Right atrium auricular region (tissue), 2 donors: Measurements from ENCODE around the gene TUBGCP4. TPM values are rescaled to one million over a fixed set of nuclear protein-coding genes. Genes with fewer than 3 reads are reported as not detected.
A peak's percentile ranks its signal among the peaks of the same experiment; 100 is the strongest.

Experiments
- DNase-seq: peaks from one replicate; pipeline ENCODE4 v3.0.0-alpha.2; 2019; ENCODE audit warnings: low spot score
- H3K27ac ChIP-seq, 2 donors: fragments of 200-600 bp; sonication (generic); 1 replicate in 1 of 2; 2 replicates in 1 of 2; pipeline ENCODE4 v1.5.1; 2016 to 2019
- H3K27me3 ChIP-seq, 2 donors: fragments of 200-600 bp; sonication (generic); one replicate each; pipeline versions ENCODE4 v1.5.1 to v1.6.0; 2017 to 2019
- H3K36me3 ChIP-seq: fragments of 200-600 bp; sonication (generic); one replicate; pipeline ENCODE4 v1.5.1; 2016
- H3K4me1 ChIP-seq, 2 donors: fragments of 200-600 bp; sonication (generic); one replicate each; pipeline versions ENCODE4 v1.5.1 to v1.6.0; 2017 to 2019
- H3K4me3 ChIP-seq, 2 donors: fragments of 200-600 bp; sonication (generic); 1 replicate in 1 of 2; 2 replicates in 1 of 2; pipeline ENCODE4 v1.5.1; 2017 to 2019; ENCODE audit warnings: mild to moderate bottlenecking in 1 of 2, moderate library complexity in 1 of 2
- H3K9me3 ChIP-seq, 2 donors: fragments of 200-600 bp; sonication (generic); one replicate each; pipeline ENCODE4 v1.5.1; 2019
- total RNA-seq, 2 donors: library from RNA; depleted of rRNA; stranded (reverse); fragments of >200 nt; gene quantifications; one replicate each; pipeline ENCODE4 v1.1.0, GENCODE V29; 2016
- TF ChIP-seq, protein P1 (sequence below), 2 donors: fragments of 200-600 bp; sonication (generic); IDR thresholded peaks; one replicate each; pipeline ENCODE4 v1.5.1; 2019; ENCODE audit warnings: antibody characterized with exemption in 2 of 2

TUBGCP4 gene, protein sequence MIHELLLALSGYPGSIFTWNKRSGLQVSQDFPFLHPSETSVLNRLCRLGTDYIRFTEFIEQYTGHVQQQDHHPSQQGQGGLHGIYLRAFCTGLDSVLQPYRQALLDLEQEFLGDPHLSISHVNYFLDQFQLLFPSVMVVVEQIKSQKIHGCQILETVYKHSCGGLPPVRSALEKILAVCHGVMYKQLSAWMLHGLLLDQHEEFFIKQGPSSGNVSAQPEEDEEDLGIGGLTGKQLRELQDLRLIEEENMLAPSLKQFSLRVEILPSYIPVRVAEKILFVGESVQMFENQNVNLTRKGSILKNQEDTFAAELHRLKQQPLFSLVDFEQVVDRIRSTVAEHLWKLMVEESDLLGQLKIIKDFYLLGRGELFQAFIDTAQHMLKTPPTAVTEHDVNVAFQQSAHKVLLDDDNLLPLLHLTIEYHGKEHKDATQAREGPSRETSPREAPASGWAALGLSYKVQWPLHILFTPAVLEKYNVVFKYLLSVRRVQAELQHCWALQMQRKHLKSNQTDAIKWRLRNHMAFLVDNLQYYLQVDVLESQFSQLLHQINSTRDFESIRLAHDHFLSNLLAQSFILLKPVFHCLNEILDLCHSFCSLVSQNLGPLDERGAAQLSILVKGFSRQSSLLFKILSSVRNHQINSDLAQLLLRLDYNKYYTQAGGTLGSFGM
- total RNA-seq, result 1 to 10 TPM; 5.9 to 8.5 TPM

DNA sequence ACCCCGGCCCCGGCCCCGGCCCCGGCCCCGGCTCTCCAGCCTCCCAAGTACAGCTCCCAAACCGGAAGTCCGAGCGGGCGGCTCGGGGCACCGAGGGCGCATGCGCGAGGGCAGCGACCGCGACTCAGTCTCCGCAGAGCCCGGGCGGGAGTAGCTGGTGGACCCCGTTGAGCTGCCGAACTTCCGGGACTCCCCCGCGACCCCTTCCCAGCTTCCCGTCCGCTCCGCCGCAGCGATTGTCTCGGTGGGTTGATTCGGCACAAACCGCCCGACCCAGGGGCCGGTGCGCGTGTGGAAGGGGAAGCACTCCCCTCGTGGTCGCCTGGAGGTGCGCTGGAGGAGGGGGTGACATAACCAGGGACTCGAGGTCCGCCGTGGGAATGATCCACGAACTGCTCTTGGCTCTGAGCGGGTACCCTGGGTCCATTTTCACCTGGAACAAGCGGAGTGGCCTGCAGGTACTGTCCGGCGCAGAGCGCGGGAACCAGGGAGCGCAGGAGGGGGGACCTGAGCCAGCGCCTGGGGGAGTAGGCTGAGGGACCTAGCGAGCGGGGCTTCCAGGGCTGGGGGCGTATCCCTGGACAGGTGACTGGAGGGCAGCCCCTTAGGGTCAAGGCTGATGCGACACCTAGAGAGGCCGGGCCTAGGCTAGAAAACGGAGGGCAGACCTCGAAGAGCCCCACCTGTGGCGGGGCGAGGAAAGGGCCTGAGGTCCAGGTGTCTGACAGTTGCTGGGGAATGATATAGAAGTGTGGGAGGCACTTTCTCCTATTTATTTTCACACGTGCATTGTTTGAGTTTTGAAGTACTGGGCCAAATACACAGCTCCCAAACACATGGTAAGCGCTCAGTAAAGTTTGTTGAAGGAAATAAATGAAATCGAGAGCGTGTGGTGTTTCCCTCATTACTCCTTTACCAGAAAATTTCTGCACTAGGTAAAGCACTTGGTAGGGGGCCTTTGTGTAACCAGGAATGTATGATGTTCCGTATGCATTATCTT, at the start of gene TUBGCP4, which contains the start of gene ZSCAN29:
Gene TUBGCP4, plus strand, starts transcription at position 127 of the 1,000 bp plus-strand sequence. Its CDS starts 254 bp downstream, at position 381.
Gene ZSCAN29, minus strand, starts transcription at position 69 of the 1,000 bp plus-strand sequence. CDS start 1,130 bp downstream, outside the sequence.
- peak; percentile 76 for DNase-seq
- Histone ChIP-seq H3K4me1 (peaks cover 0 to 33% of the 10 kb centered on the region in 2 donors), H3K27ac (peak within 1 kb of the TSS; percentile 71 to 73), H3K4me3 (peak within 1 kb of the TSS; percentile 76 to 82), H3K36me3 (peaks cover 13% of the 10 kb centered on the region), H3K9me3 (no peaks in the 10 kb centered on the region), H3K27me3 (no peaks in the 10 kb centered on the region)
- TF ChIP-seq, protein P1, sequence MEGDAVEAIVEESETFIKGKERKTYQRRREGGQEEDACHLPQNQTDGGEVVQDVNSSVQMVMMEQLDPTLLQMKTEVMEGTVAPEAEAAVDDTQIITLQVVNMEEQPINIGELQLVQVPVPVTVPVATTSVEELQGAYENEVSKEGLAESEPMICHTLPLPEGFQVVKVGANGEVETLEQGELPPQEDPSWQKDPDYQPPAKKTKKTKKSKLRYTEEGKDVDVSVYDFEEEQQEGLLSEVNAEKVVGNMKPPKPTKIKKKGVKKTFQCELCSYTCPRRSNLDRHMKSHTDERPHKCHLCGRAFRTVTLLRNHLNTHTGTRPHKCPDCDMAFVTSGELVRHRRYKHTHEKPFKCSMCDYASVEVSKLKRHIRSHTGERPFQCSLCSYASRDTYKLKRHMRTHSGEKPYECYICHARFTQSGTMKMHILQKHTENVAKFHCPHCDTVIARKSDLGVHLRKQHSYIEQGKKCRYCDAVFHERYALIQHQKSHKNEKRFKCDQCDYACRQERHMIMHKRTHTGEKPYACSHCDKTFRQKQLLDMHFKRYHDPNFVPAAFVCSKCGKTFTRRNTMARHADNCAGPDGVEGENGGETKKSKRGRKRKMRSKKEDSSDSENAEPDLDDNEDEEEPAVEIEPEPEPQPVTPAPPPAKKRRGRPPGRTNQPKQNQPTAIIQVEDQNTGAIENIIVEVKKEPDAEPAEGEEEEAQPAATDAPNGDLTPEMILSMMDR (IDR thresholded peaks at IDR 0.05), result peak in 1 of 2 donors; percentile 36

DNA sequence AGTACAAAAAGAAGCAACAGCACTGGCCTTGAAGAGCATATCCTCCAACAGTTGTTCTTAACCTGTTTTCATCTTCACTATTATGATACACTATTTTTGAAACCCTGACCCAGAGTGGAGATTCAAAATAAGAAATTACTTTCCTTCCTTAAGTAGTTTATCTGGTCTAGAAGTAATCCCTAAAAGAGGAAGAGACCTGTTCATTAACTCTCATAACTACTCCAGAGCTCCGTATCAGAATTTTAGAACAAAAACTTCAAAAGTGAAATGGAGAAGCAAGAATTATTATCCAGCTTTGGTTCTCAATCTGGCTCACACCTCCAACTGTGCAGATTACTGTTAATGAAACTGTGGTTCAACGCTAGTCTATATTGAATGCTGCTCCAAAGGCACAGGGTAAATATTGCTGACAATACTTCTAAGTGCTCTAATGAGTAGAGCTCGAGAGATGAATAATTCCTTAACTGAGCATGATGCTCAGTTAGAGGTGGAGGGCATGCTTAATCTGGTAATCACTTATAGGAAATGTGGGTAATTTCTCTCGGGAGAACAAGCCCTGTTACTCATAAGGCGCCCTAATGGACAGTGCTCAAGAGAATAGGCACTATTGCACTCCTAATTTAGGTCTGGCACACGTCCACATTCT, 45.7 kb upstream of the TUBGCP4 start:
- DNase-seq, result no peak
- Histone ChIP-seq H3K9me3 (no peaks in the 10 kb centered on the region), H3K27me3 (no peaks in the 10 kb centered on the region), H3K27ac (no peak overlapping the region), H3K4me1 (peaks cover 0 to 24% of the 10 kb centered on the region in 2 donors), H3K4me3 (no peak overlapping the region), H3K36me3 (no peaks in the 10 kb centered on the region)
- TF ChIP-seq, protein P1 (IDR thresholded peaks at IDR 0.05), result no peak

DNA sequence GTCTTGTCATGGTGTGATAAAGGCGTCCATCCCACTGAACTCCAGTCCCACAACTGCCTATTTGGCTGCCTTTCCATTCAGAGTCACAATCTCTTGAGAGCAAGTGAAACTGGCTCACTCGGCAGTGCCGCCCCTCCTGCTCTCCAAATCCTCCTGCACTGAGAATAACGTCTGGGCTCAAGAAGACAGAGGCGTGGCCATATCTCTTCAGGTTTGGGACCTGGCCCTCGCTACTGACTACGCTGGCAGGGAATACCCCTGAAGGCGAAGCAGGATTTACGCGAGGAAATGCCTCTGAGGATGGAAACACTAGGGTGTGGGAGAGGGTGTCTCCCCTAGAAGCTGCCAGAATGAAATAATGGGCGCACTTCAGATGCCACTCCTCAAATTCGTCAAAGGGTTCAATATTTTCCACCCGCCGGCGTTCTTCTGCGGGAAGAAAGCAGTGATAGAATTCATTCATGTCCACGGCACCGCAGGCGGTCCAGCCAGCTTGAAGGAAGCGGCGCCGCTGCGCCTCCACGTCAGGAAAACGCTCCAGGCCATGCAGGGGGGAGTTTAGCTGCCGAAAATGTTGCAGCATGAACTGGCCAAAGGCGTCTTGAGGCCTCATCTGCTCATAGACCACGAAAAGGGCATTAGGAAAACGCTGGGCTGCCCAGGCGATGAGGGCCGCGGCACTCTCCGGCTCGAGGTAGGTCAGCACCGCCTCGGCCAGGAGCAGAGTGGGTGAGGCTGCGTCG, 41.5 kb upstream of the TUBGCP4 start:
- Histone ChIP-seq H3K27me3 (no peaks in the 10 kb centered on the region), H3K27ac (peak overlapping the region; percentile 94 to 97), H3K4me1 (peaks cover 0 to 32% of the 10 kb centered on the region in 2 donors), H3K4me3 (peak overlapping the region; percentile 76 to 81), H3K36me3 (no peaks in the 10 kb centered on the region), H3K9me3 (no peaks in the 10 kb centered on the region)
- DNase-seq, result no peak
- TF ChIP-seq, protein P1 (IDR thresholded peaks at IDR 0.05), result peak in 1 of 2 donors; percentile 4

DNA sequence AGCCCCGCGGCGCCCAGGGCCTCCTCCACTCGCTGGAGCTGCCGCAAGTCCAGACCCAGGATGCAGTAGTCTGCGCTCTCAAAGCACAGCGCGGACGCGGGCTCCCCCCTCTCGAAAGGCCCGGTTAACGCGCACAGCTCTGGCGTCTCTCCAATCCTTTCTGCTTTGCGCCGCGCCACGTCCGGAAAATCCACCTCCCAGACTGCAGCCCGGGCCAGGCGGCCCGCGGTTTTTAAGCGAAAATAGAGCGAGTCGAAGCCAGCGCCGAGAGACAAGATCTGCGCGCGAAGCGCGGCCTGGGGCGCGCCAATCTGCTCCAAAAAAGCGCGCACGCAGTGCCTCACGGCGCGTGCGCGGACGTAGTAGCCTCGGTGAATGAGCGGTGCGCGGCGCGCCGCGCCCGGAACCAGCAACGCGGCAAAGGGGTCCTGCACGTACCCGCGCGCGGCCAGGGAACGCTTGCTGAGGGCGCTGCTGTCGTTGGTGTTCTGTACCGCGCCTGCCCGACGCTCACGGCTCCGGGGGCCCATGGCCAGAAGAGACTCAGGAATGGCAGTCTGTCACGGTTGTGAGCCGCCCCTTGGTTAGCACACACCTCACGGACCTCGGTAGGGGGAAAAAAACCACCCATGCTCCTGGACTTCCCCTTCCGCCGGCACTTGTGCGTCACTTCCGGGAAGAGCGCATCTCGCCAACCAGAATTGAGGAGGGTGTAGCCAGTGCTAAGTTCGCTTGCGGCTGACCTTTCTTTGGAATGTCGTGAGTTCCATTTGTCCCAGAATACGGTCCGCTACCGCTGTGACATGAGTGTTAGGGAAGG, 40.7 kb upstream of the TUBGCP4 start, which contains the start of gene LCMT2:
Gene LCMT2, minus strand, starts transcription at position 614 of the 820 bp plus-strand sequence. Its CDS starts 84 bp downstream, at position 530.
- Histone ChIP-seq H3K27ac (peak within 1 kb of the TSS; percentile 94 to 97), H3K36me3 (peaks cover 5% of the 10 kb centered on the region), H3K4me3 (peak within 1 kb of the TSS; percentile 76 to 81), H3K4me1 (peaks cover 0 to 32% of the 10 kb centered on the region in 2 donors), H3K9me3 (no peaks in the 10 kb centered on the region), H3K27me3 (no peaks in the 10 kb centered on the region)
- DNase-seq, result peak; percentile 96
- TF ChIP-seq, protein P1 (IDR thresholded peaks at IDR 0.05), result no peak
